ENCODE data around the gene DIP2B.

DIP2B gene

DNA sequence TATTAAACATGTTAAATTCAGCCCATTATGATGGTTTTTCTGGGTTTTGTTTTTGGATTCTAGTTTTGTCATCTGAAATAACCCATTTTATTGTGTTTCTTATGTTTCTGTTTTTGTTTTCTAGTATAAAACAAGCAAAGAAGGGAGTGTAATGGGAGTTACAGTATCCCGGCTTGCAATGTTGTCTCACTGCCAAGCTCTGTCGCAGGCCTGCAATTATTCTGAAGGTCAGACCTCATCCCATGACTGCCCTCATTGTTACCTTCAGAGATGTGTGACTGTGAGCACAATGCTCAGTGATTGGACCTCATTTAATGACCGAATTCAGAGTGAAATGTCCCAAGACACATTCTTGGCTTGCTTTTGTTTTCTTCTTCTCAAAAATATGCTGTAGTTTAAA lies 186.1 kb downstream of the DIP2B start:
- no peak for DNase-seq (ENCODE audit: extremely low read depth, low read depth)
- TF ChIP-seq, protein P1, sequence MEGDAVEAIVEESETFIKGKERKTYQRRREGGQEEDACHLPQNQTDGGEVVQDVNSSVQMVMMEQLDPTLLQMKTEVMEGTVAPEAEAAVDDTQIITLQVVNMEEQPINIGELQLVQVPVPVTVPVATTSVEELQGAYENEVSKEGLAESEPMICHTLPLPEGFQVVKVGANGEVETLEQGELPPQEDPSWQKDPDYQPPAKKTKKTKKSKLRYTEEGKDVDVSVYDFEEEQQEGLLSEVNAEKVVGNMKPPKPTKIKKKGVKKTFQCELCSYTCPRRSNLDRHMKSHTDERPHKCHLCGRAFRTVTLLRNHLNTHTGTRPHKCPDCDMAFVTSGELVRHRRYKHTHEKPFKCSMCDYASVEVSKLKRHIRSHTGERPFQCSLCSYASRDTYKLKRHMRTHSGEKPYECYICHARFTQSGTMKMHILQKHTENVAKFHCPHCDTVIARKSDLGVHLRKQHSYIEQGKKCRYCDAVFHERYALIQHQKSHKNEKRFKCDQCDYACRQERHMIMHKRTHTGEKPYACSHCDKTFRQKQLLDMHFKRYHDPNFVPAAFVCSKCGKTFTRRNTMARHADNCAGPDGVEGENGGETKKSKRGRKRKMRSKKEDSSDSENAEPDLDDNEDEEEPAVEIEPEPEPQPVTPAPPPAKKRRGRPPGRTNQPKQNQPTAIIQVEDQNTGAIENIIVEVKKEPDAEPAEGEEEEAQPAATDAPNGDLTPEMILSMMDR (IDR thresholded peaks at IDR 0.05; ENCODE audit: low read depth, low read length): no peak

DNA sequence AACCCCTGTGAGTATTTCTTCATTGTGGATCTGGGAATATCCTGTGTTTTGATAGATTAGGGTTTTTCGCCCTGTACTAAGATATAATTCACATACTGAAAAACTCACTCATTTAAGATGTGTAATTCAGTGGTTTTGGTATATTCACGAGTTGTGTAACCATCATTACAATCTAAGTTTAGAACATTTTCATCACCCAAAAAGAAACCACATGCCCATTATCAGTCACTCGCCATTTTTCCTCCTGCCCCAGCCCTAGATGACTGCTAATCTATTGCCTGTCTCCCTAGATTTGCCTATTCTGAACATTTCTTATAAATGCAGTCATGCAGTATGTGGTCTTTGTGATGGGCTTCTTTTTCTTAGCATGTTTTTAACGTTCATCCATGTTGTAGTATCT lies 191.2 kb downstream of the DIP2B start:
- DNase-seq (ENCODE audit: extremely low read depth, low read depth): no peak
- TF ChIP-seq, protein P1 (IDR thresholded peaks at IDR 0.05; ENCODE audit: low read depth, low read length): no peak

DNA sequence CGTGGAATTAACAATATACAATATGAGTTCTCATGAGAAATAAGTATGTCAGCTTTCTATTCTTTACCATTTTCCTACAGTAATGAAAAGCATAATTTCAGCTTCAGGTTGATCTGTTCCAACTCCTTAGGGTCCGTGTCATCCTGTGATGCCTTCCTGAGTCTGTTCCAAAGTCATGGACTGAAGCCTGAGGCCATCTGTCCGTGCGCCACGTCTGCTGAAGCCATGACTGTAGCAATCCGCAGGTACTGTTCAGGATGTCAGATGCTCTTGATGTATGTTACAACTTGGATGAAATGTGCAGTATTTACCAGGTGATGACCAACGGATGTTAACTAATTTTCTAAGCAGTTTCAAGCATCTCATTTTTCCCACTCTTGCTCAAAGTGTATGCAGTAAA lies 192.1 kb downstream of the DIP2B start:
- TF ChIP-seq, protein P1 (IDR thresholded peaks at IDR 0.05; ENCODE audit: low read depth, low read length): no peak
- no peak for DNase-seq (ENCODE audit: extremely low read depth, low read depth)

DNA sequence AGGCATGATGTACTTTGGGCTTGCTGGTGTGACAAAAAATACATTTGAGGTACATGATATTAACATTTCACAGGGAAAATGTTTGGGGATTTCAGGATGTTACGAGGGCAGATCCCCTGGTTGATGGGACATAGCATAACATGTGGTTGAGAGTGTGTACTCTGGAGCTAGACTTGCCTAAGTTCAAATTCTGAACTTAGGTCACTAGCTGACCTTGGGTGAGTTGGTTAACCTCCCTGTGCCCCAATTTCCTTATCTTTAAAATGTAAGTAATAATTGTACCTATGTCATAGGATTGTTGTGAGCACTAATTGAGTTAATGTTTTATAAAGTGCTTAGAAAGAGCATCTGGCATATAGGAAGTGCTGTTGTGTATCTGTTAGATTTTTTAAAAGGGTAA lies 194.4 kb downstream of the DIP2B start:
- TF ChIP-seq, protein P1 (IDR thresholded peaks at IDR 0.05; ENCODE audit: low read depth, low read length): no peak
- no peak for DNase-seq (ENCODE audit: extremely low read depth, low read depth)

DNA sequence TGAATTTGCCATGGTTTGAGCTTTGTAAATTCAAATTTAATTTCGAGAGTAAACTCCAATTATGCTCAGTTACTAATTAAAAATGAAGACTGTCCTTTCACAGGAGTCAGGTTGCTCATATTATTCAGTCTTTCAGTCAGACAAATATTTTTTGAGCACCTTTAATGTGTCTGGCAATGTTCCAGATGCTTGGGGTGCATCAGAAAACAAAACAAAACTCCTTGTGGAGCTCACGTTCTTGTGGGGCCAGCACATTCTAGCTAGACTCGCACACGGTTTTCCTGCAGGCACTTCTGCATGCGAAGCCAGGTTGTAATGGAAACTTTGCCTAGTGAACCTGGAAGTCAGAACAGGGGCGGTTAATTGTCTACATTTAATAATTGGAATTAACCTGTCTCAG lies 195.2 kb downstream of the DIP2B start:
- TF ChIP-seq, protein P1 (IDR thresholded peaks at IDR 0.05; ENCODE audit: low read depth, low read length): no peak
- no peak for DNase-seq (ENCODE audit: extremely low read depth, low read depth)

DNA sequence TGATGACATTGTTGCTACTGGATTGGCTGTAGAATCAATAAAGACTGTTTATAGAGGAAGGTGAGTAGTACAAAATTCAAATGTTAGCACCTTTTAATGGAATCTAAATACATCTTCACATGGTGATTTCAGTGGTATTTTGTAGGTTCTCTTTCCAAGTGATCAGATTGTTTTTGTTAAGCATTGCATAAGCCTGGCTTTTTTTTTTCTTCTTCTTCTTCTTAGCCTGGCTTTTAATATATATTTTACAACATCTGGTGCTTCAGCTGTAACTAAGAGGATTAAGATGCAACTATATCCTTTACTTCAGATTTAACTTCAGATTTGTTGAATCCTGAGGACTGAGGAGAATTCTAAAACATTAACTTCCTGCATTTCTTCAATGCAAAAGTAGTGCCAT lies 201.8 kb downstream of the DIP2B start:
- TF ChIP-seq, protein P1 (IDR thresholded peaks at IDR 0.05; ENCODE audit: low read depth, low read length): no peak

DNA sequence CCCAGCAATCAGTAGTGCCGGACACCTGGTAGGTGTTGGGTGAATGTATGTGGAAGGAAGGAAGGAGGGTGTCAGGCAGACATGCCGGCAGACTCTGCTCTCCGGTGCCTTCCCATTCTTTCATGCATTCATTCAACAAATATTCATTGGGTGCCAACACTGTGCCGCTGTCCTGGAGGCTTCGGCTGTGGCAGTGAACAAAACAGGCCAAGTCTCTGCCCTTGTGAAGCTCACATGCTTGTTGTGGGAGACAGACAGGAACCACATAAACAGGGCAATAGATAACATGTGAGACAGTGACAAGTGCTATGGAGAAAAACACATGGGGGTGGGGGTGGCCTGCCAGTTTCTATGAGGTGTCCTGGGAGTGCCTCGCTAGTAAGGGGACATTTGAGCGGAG lies 202.6 kb downstream of the DIP2B start:
- DNase-seq (ENCODE audit: extremely low read depth, low read depth): no peak
- TF ChIP-seq, protein P1 (IDR thresholded peaks at IDR 0.05; ENCODE audit: low read depth, low read length): no peak

More for the DNA sequence above, 201.8 kb downstream of the DIP2B start:
- no peak for DNase-seq (ENCODE audit: extremely low read depth, low read depth)

Data from AG09319 (cell line).